A673 (cell line): ENCODE measurements around the gene RBM14. TPM values are rescaled to one million over a fixed set of nuclear protein-coding genes. Genes with fewer than 3 reads are reported as not detected.
"Not testable (repeated sequence)": the region's sequence is repeated elsewhere in the genome, so short reads cannot be mapped to it uniquely, and the experiment has no call there.

Experiments used
- BruUV-seq: library from RNA; stranded (reverse); fragments of 400-500 nt; replicated peaks from 2 replicates; lab custom pipeline; 2021; lab: Mats Ljungman, UMichigan
- CTCF ChIA-PET: fragments of 300-600 bp; sonication (Branson Sonifier 250); formaldehyde crosslinking; loops from one replicate; lab custom pipeline; 2022; ENCODE audit warnings: antibody characterized with exemption; lab: Charles Lee
- POLR2A ChIA-PET: fragments of 300-600 bp; sonication (Branson Sonifier 250); formaldehyde crosslinking; loops from one replicate; lab custom pipeline; 2022; ENCODE audit warnings: antibody characterized with exemption; ENCODE audit not compliant: low non-redundant PET; lab: Charles Lee
- DNase-seq: peaks from one replicate; pipeline ENCODE4 v3.0.0-alpha.2; 2015; ENCODE audit warnings: low spot score
- H3K27ac ChIP-seq: fragments of 200-600 bp; sonication (generic); 2 replicates; pipeline ENCODE4 v1.5.1; 2016; ENCODE audit warnings: mixed run types, low read depth, mild to moderate bottlenecking, mixed read lengths, antibody characterized with exemption, low read length; ENCODE audit not compliant: poor library complexity, severe bottlenecking
- H3K27me3 ChIP-seq: fragments of 200-600 bp; sonication (generic); replicated peaks from 2 replicates; pipeline ENCODE4 v1.6.1; 2017; ENCODE audit warnings: mixed run types, low read depth, mild to moderate bottlenecking, mixed read lengths, antibody characterized with exemption, low read length; ENCODE audit not compliant: insufficient read depth, poor library complexity
- H3K36me3 ChIP-seq: fragments of 200-600 bp; sonication (generic); 2 replicates; pipeline ENCODE4 v1.6.1; 2016; ENCODE audit warnings: mixed run types, mild to moderate bottlenecking, mixed read lengths, antibody characterized with exemption, low read length; ENCODE audit not compliant: insufficient read depth, poor library complexity, severe bottlenecking
- H3K4me1 ChIP-seq: fragments of 200-600 bp; sonication (generic); 2 replicates; pipeline ENCODE4 v1.6.1; 2017; ENCODE audit warnings: mixed run types, mild to moderate bottlenecking, mixed read lengths, antibody characterized with exemption, low read length; ENCODE audit not compliant: insufficient read depth, poor library complexity, severe bottlenecking
- H3K4me3 ChIP-seq: fragments of 200-600 bp; sonication (generic); 2 replicates; pipeline ENCODE4 v1.5.1; 2016; ENCODE audit warnings: low read depth, mixed run types, mild to moderate bottlenecking, mixed read lengths, low read length; ENCODE audit not compliant: poor library complexity, severe bottlenecking
- H3K9me3 ChIP-seq: fragments of 200-600 bp; sonication (generic); 2 replicates; pipeline ENCODE4 v1.6.1; 2016; ENCODE audit warnings: mixed run types, low read depth, mild to moderate bottlenecking, mixed read lengths, antibody characterized with exemption, low read length; ENCODE audit not compliant: poor library complexity, severe bottlenecking
- EZH2 ChIP-seq: fragments of 200-600 bp; sonication (generic); IDR thresholded peaks from 2 replicates; pipeline ENCODE4 v1.6.1; 2017; ENCODE audit warnings: borderline replicate concordance, low read depth, mild to moderate bottlenecking, mixed read lengths, antibody characterized with exemption, low read length; ENCODE audit not compliant: poor library complexity, severe bottlenecking
- intact Hi-C: fragments of 100-400 bp; cut with micrococcal nuclease; formaldehyde crosslinking; loops from one replicate; pipeline ENCODE4 v1.10.0; 2022; ENCODE audit not compliant: unreplicated experiment
- total RNA-seq: library from RNA; stranded (reverse); gene quantifications from 2 replicates; pipeline ENCODE4 v1.2.3, GENCODE V29; 2021
- TF ChIP-seq, protein P1 (sequence below): fragments of 300-800, 200-600 bp; sonication (generic); conservative IDR thresholded peaks from 2 replicates; pipeline ENCODE4 v1.5.1; 2017; ENCODE audit warnings: low read depth, mild to moderate bottlenecking, antibody characterized with exemption, low read length, moderate library complexity, mixed read lengths

RBM14 gene
- total RNA-seq, 1 experiment from 2014 or later: 162 TPM

DNA sequence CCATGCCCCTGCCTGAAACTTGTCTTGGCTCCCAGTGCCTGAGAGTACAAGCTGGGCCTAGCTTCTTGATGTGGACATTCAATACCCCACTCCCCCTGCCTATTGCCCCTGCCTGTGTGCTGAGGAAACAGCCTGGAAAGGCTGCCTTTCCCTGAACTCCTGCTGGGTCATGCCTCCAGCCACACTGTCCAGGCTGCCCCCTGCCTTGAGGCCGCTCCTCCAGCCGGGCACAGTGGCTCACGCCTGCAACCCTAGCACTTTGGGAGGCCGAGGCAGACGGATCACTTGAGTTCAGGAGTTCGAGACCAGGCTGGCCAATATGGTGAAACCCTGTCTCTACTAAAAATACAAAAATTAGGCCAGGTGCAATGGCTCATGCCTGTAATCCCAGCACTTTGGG is 13.4 kb upstream of the RBM14 start:
- no peak for DNase-seq
- H3K9me3 ChIP-seq: no peaks in the 10 kb centered on the region
- intact Hi-C loops: no loop called here
- POLR2A ChIA-PET: no interaction called here
- no peak overlapping the region for H3K27ac ChIP-seq
- no peak for TF ChIP-seq EZH2
- TF ChIP-seq, protein P1, sequence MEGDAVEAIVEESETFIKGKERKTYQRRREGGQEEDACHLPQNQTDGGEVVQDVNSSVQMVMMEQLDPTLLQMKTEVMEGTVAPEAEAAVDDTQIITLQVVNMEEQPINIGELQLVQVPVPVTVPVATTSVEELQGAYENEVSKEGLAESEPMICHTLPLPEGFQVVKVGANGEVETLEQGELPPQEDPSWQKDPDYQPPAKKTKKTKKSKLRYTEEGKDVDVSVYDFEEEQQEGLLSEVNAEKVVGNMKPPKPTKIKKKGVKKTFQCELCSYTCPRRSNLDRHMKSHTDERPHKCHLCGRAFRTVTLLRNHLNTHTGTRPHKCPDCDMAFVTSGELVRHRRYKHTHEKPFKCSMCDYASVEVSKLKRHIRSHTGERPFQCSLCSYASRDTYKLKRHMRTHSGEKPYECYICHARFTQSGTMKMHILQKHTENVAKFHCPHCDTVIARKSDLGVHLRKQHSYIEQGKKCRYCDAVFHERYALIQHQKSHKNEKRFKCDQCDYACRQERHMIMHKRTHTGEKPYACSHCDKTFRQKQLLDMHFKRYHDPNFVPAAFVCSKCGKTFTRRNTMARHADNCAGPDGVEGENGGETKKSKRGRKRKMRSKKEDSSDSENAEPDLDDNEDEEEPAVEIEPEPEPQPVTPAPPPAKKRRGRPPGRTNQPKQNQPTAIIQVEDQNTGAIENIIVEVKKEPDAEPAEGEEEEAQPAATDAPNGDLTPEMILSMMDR: no peak
- peaks cover 33% of the 10 kb centered on the region for H3K36me3 ChIP-seq
- H3K4me1 ChIP-seq: no peaks in the 10 kb centered on the region
- H3K27me3 ChIP-seq: no peaks in the 10 kb centered on the region
- CTCF ChIA-PET: no interaction called here
- no TSS peak for BruUV-seq
- no peak overlapping the region for H3K4me3 ChIP-seq

DNA sequence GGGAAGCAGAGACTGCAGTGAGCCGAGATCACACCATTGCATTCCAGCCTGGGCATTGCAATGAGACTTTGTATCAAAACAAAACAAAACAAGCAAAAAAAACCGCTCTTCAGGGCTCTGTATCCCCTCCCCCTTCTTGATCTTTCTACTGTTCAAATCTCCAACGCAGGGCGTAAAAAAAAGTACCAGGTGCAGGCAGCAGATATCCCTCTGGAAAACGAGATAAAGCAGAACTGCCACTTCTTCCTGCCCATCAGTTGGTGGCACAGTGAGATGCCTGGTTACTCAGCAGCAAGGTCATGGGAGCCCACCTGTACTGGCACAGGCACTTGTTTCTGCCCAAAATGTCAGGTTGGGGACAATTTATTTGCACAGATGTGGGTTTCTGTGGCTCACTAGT is 12.3 kb upstream of the RBM14 start:
- Histone ChIP-seq H3K27ac (no peak overlapping the region), H3K9me3 (no peaks in the 10 kb centered on the region), H3K4me3 (no peak overlapping the region), H3K4me1 (no peaks in the 10 kb centered on the region), H3K36me3 (peaks cover 28% of the 10 kb centered on the region), H3K27me3 (no peaks in the 10 kb centered on the region)
- TF ChIP-seq, protein P1: no peak
- TF ChIP-seq EZH2: no peak
- ChIA-PET POLR2A (no interaction called here), CTCF (no interaction called here)
- no peak for DNase-seq
- intact Hi-C loops: no loop called here
- BruUV-seq: no TSS peak

DNA sequence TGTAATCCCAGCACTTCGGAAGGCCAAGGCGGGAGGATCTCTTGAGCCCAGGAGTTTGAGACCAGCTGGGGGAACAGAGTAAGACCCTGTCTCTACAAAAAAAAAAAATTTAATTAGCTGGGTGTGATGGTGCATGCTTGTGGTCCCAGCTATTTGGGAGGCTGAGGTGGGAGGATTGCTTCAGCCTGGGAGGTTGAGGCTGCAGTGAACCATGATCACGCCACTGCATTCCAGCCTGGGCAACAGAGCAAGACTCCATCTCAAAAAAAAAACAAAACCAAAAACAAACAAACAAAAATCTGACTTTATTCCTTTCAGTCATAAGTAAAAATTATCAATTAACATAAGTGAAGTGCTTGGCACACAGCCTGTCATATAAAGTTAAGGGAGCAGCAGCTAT is 9.8 kb upstream of the RBM14 start:
- POLR2A ChIA-PET: interaction anchor here (0.5 kb wide), 1 partner anchor 34 kb away, joined by 3 read pairs; no protein-coding TSS in a partner anchor
- CTCF ChIA-PET, BruUV-seq: not testable (repeated sequence)

DNA sequence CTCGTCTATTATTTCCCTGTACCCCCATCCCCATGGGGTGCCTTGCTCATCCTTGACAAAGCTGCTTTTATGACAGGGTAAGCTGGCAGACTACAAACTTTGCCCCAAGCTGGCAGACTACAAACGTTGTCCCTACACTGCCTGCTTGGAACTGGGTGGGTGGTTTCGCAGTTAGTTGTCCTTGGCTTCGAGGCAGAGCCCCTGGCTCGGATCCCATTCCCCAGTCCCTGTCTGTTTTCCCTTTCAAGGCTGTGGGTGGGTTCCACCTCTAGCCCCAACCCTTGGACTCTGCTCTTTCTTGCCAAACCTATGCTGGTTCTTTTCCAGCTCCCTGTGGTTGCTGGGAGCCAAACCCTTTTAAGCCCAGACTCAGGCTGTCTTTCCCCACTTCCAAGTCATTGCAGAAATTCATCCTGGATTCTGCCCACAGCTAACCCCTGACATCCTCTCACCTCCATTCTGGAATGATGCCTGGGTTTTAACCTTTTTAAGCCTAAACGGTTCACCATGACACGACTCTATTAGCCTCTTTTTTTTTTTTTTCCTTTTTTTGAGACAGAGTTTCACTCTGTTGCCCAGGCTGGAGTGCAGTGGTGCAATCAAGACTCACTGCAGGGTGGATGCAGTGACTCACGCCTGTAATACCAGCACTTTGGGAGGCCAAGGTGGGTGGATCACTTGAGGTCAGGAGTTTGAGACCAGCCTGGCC is 9.2 kb upstream of the RBM14 start:
- H3K4me3 ChIP-seq: no peak overlapping the region
- intact Hi-C loops: no loop called here
- no peak for DNase-seq
- BruUV-seq: no TSS peak
- ChIA-PET POLR2A (interaction anchor here (0.5 kb wide), 1 partner anchor 35 kb away, joined by 3 read pairs; no protein-coding TSS in a partner anchor), CTCF (no interaction called here)
- H3K27me3 ChIP-seq: no peaks in the 10 kb centered on the region
- peaks cover 18% of the 10 kb centered on the region for H3K36me3 ChIP-seq
- no peaks in the 10 kb centered on the region for H3K9me3 ChIP-seq
- no peak overlapping the region for H3K27ac ChIP-seq
- TF ChIP-seq EZH2: no peak
- TF ChIP-seq, protein P1: no peak
- no peaks in the 10 kb centered on the region for H3K4me1 ChIP-seq

More for the DNA sequence above, 9.8 kb upstream of the RBM14 start:
- DNase-seq, H3K27ac ChIP-seq, intact Hi-C loops, H3K9me3 ChIP-seq, H3K4me3 ChIP-seq, H3K27me3 ChIP-seq, H3K4me1 ChIP-seq: not testable (repeated sequence)
- H3K36me3 ChIP-seq: peaks cover 19% of the 10 kb centered on the region
